CD4-positive, alpha-beta T cell treated with Interferon alpha-2 for 1 hour (primary cell): ENCODE results near the gene RNU6-1.

Experiments
- DNase-seq, 2 donors: peaks; one replicate each; pipeline ENCODE4 v3.0.0-alpha.2; 2020 to 2022

RNU6-1 gene

GRCh38 chr15:67839929-67840748, at the start of gene RNU6-1:
Gene RNU6-1, minus strand, starts transcription at chr15:67840045.
- DNase-seq: peak; percentile 96 to 97

GRCh38 chr15:67887776-67888175, 47.9 kb upstream of the RNU6-1 start:
- no peak for DNase-seq

DNA sequence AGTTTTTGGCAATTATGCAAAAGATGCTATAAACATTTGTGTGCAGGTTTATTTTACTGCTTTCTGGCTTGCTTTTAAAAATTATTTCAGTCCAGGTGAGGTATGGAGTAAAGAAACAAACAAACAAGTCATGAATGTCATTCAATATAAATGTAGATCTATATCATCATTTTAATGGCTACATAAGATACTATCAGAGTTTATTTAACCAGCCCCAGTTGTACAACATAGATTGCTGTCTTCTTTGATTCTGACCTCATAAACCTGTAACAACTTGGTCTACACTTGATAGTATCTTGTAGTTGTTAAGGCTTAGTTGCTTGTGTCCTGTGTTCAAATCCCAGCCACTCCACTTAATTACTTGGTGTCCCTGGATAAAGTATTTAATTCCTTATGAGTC, 46.0 kb upstream of the RNU6-1 start:
- DNase-seq: no peak

DNA sequence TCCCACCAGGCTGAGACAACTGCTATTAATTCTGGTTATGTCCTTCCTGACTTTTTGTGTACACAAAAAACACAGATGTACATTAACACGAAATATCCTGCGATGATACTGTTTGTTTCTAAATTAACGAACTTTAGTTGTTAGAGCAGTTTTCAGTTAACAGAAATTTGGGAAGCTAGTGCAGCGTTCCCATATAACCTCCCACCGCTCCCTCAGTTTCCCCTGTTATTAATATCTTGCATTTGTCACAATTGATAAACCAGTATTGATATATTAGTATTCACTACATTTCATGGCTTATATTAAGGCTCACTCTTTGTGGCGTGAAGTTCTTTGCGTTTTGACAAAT, 45.3 kb upstream of the RNU6-1 start:
- no peak for DNase-seq

DNA sequence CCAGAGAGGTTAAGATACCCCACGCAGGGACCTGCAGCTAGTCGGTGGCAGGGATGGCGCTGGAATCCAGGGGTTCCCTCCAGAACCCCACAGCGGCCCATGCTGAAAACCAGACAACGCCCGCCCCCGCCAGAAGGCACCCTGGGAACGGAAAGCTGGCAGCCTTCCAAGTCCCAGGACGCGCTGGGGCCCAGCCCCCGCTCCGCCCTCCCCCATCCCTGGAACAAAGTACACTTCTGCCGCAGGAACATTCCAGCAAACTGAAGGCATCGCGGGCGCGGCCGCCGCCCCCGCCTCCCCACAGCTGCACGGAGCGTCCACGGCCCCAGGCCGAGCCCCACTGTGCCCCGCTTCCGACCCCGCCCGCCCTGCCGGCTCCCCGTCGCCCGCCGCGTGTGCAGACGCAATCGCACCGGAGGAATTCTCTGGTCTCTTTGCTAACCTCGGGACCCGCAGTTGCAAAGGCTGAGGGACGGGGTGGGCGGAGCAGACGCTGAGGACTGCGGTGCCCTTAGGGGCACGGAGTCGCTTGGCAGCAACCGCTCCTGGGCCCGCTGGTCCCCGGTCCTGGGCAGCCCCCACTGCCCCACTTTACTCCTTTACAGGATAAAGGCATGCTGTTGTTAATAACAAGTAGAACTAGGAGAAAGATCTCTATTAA, 44.8 kb upstream of the RNU6-1 start:
- DNase-seq: peak; percentile 19 to 37

DNA sequence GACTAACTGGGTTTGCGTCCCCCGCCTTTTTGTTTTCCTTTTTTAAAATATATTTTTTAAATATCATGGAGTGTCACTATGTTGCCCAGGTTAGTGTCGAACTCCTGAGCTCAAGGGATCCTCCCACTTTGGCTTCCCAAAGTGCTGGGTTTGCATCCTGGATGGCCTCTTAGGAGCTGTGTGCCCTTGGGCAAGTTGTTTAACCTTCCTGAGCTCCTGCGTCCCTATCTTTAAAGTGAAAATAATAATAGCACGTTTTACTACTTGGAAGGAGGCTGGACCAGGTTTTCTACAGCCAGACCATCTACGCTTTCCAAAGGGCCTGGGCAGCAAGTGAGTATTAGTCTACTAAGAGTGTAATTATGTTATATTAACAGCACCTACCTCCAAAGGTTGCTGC, 44.2 kb upstream of the RNU6-1 start:
- DNase-seq: no peak

GRCh38 chr15:67883234-67883773, 43.5 kb upstream of the RNU6-1 start:
- DNase-seq: no peak

DNA sequence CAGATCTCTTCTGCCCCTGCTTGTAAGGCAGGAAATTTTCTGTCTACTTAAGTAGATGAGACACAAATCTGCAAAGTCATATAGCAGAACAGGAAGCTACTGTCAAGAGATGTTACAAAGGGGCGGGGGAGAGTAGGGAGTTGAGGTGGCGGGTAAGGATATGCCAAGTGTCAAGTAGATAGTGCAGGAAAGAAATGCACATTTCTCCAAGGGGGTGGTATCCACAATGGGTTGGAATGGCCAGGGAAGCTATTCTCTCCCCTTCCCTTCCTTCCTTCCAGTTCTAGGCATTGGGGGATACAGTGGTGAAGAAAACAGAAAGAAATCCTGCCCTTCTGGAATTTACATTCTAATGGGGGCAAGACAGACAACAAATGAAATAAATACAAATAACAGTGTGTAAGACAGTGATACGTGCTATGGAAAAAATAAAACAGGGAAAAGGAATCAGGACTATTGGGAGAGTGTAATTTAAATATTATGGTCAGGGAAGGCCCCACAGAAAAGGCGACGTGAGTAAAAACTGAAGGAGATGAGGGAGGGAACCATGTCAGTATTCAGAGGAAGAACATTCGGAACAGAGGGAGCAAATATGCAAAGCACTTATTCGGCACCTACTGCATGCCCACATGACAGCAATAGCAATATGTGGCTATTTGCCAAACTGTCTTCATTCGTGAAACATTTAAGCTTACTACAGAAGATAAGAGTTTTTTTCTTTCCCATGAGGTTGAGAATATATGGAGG, 42.8 kb upstream of the RNU6-1 start:
- DNase-seq: peak; percentile 6 to 10

- peak in 1 of 2 donors; percentile 13 for DNase-seq
These were observed 40.9 kb upstream of the RNU6-1 start for GRCh38 chr15:67880651-67881182.

DNA sequence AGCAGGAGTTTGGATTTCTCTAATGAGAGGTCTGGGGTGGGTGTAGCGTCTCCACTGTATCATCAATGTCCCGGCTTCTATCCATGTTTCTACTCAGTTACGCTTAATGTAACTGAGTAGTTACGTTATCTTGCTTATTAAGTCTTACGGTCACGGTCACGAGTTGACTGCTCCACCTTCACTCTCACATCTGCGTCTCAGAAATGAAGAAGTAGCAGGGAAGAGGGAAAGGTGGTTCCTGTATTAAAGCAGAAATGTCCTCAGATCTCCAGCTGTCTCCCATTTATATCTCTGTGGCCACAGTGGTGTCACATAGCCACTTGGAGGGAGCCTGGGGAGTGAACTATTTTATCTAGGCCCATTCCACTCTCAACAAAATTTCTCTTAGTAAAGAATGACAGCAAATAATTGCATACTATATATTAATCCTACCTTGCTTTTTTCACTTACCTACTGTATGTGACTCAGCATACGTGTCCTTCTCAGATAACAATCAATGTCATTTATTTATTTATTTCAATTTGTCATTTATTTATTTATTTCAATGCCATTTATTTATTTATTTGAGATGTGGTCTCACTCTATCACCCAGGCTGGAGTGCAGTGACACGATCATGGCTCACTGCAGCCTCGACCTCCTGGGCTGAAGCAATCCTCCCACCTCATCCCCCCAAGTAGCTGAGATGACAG, 39.7 kb upstream of the RNU6-1 start:
- DNase-seq: no peak

DNA sequence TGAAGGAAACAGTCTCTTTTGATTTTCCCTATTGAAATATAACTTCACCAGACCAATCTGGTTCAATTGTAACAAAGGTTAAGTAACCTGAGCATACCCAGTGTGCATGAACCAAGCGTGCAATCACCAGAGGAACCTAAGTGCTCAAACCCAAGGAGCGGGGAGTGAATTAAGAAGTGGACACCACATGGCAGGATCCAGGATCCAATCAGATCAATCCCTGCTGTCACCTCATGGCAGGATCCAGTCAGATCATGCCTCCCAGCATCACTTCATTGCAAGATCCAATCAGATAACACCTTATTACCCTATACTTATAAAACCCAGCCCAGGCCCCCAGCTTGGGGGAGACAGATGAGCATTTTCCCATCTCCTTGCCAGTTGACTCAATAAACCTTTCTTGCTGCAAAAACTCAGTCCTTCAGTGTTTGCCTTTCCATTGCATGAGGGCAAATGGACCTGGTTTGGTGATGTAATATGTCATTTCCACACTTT, 38.9 kb upstream of the RNU6-1 start:
- DNase-seq: no peak

DNA sequence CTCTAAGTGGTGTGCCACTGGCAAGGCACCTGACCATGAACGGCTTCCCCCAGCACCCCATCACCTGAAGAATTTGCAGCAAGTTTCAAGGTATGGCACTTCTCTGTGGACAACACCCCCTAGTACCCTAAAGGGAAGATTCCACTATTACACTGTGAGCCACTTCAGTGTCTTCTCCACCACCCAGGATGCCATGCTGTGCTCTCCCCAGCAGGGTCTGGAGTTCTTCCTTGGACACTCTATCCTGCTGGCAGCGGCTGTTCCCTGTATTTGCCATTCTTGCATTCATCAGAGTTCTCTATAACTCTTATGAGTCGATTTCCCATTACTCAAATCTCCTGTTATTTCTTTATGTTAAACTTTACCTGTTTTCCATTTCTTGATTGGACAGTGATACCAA, 33.9 kb upstream of the RNU6-1 start:
- no peak for DNase-seq

- no peak for DNase-seq
These were observed 31.1 kb upstream of the RNU6-1 start for GRCh38 chr15:67870868-67871408.

DNA sequence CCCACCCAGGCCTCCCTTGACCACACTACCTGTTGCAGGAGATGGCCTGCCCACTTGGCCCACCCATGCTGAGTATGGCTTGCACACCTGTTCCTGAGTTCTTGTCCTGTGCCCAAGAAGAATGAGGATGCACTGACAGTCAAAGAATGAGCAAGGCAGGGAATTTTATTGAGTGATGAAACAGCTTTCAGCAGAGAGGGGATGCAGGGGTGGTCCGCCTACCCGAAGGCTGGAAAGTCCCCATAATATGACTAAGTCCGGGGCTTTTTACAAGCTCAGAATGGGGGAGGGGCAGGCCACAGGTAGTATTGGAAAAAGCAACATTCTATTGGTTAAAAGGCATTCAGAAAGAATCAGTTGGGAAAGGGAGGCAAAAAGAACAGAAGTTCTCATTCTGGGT, 29.9 kb upstream of the RNU6-1 start:
- DNase-seq: no peak

DNA sequence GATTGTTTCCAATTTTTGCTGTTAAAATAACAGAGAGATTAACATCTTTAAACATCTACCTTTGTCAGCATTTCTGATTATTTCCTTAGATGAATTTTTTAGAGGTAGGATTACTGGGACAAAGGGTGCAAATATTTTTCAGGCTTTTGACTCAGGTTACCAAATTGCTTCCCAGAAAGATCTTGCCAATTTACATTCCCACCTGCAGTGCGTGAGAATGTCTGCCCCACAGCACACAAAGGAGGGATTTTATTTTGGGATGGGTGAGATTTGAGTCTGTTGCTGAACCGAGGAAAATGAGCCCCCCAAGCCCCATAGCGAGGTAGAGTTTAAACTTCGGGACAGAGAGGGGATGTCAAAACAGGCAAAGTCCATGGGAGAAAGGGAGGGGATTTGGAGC, 25.9 kb upstream of the RNU6-1 start:
- DNase-seq: no peak

DNA sequence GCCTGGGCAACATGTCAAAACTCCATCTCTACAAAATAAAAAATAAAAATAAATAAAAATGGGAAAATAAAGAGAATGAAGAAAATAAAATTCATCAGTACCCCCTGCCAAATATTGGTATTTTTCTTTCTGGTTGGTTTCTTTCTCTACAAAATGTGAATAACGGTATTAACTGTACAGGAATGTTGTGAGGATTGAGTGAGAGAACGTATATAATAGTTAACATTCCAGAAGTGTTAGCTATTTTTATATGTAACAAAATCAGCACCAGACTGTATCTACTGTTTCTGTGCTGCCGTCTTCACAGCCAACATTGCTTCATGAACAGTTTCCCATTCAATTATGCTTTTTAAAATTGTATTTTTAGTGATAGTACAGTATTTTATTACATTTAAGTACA, 25.5 kb upstream of the RNU6-1 start:
- no peak for DNase-seq

DNA sequence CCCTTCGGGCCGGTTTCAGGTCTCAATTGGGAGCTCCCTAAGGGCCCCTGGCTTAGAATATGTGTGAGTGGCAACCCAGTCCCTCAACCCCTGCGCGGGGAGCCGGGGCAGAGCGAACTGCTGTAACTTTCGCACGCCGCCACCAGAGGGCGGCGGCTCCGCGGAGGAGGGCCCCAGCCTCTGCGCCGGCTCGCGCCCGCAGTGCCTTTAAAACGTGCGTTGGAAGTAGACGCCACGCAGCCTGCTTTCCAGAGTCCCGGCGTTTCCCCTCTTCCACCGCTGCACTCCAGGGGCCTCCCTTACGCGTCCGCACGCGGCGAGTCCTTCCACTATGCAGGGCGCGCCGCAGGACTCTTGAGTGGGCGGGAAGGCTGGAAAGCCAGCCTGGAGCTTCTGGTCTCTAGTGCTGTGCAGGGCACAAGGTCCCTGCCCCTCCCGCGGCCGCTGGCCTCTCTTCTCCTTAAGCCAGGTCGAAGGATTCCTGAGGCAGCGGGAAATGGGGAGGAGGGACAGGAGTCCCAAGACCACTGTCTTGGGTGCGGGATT, 23.7 kb upstream of the RNU6-1 start:
- DNase-seq: peak; percentile 65 to 69

GRCh38 chr15:67862750-67863441, 23.1 kb upstream of the RNU6-1 start:
- no peak for DNase-seq

GRCh38 chr15:67861983-67862382, 22.1 kb upstream of the RNU6-1 start:
- no peak for DNase-seq

- DNase-seq: no peak
These were observed 19.6 kb upstream of the RNU6-1 start for GRCh38 chr15:67859331-67859946.

DNA sequence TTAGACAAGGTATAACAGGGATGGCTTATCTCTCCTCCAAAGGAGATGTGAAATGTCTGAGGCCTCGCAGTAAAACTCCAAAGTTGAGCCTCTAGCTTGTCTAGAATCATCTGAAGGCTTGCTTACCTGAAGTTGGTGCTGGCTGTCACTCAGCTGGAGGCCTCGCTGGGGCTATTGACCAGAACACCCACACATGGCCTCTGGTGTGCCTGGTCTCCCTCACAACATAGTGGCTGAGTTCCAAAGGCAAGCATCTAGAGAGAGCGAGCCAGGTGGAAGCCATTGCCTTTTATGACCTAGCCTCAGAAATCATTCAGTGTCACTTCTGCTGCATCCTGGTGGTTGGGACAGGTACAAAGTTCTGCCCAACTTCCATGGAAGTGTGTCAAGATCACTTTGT, 17.4 kb upstream of the RNU6-1 start:
- DNase-seq: no peak
